ENCODE data around the gene NFIL3. TPM values are rescaled to one million over a fixed set of nuclear protein-coding genes. Genes with fewer than 3 reads are reported as not detected.

NFIL3 gene
- total RNA-seq, 1 donor from 2014 or later: 19.4 TPM

GRCh38 chr9:91359083-91359482 lies 64.5 kb downstream of the NFIL3 start:
- ATAC-seq: no peak

Other genes starting within 250 kb of the NFIL3 start
- 10.4 TPM for gene AUH, start 61.9 kb downstream of the NFIL3 start, total RNA-seq